HG03432 (cell line): Measurements from ENCODE around the gene GLTP.
A peak's percentile ranks its signal among the peaks of the same experiment; 100 is the strongest.

Experiments
- ATAC-seq: cut with Tn5 transposase; IDR thresholded peaks from one replicate; pipeline ENCODE4 v1.9.1; 2021; ENCODE audit warnings: mild to moderate bottlenecking, moderate library complexity; ENCODE audit not compliant: unreplicated experiment

GLTP gene

GRCh38 chr12:109847142-109847735 lies 33.1 kb downstream of the GLTP start:
- no peak for ATAC-seq

- no peak for ATAC-seq
Observed at GRCh38 chr12:109845824-109846205, 34.5 kb downstream of the GLTP start.

GRCh38 chr12:109844983-109845823 lies 35.1 kb downstream of the GLTP start:
- ATAC-seq, result peak; percentile 84

GRCh38 chr12:109844091-109844490 lies 36.2 kb downstream of the GLTP start:
- no peak for ATAC-seq

- no peak for ATAC-seq
Observed at GRCh38 chr12:109842021-109842420, 38.3 kb downstream of the GLTP start.

- ATAC-seq, result no peak
Observed at GRCh38 chr12:109841356-109841755, 39.0 kb downstream of the GLTP start.

- no peak for ATAC-seq
Observed at GRCh38 chr12:109840305-109841074, 39.9 kb downstream of the GLTP start.

- no peak for ATAC-seq
Observed at GRCh38 chr12:109839444-109839843, 40.9 kb downstream of the GLTP start.

- no peak for ATAC-seq
Observed at GRCh38 chr12:109836916-109837315, 43.4 kb downstream of the GLTP start.

GRCh38 chr12:109835827-109836226 lies 44.5 kb downstream of the GLTP start:
- ATAC-seq, result no peak

GRCh38 chr12:109833307-109834189 lies 46.8 kb downstream of the GLTP start, which contains the start of gene TRPV4:
Gene TRPV4, minus strand, starts transcription at chr12:109833398. Its CDS starts 18,602 bp downstream, at chr12:109814796.
- no peak for ATAC-seq

- ATAC-seq, result no peak
Observed at GRCh38 chr12:109832541-109833306, 47.6 kb downstream of the GLTP start.

- no peak for ATAC-seq
Observed at GRCh38 chr12:109831929-109832328, 48.4 kb downstream of the GLTP start.

- ATAC-seq, result no peak
Observed at GRCh38 chr12:109831365-109831764, 49.0 kb downstream of the GLTP start.

- ATAC-seq, result no peak
Observed at GRCh38 chr12:109830718-109831117, 49.6 kb downstream of the GLTP start.

- ATAC-seq, result no peak
Observed at GRCh38 chr12:109830267-109830666, 50.1 kb downstream of the GLTP start.

- no peak for ATAC-seq
Observed at GRCh38 chr12:109829667-109830066, 50.7 kb downstream of the GLTP start.

GRCh38 chr12:109828754-109829511 lies 51.4 kb downstream of the GLTP start:
- no peak for ATAC-seq
